H1 (cell line): ENCODE measurements around the gene PDZRN3. TPM values are rescaled to one million over a fixed set of nuclear protein-coding genes. Genes with fewer than 3 reads are reported as not detected.

Experiments
- BCL11A ChIP-seq, 2 experiments: IDR thresholded peaks; one replicate each; pipeline ENCODE4 v1.6.1; 2011; ENCODE audit warnings: low read depth in 2 of 2, low read length in 2 of 2, mild to moderate bottlenecking in 2 of 2
- SRF ChIP-seq: IDR thresholded peaks from 2 replicates; pipeline ENCODE4 v1.6.1; 2011; ENCODE audit warnings: mild to moderate bottlenecking, low read depth, low read length, moderate library complexity
- TAF7 ChIP-seq: optimal IDR thresholded peaks from 2 replicates; pipeline ENCODE3; 2011; ENCODE audit warnings: low read depth, mild to moderate bottlenecking, inconsistent platforms, low read length, moderate library complexity, borderline replicate concordance
- polyA plus RNA-seq, 7 experiments: library from polyadenylated mRNA; depleted of rRNA in 3 of 7; stranded (reverse) in 5 of 7; unstranded in 2 of 7; fragments of >200 nt in 5 of 7; fragments of 200-250 nt in 2 of 7; gene quantifications; 1 replicate in 5 of 7; 2 replicates in 1 of 7; 4 replicates in 1 of 7; pipeline versions ENCODE4 v1.2.1 to v1.2.3, GENCODE V29; 2011 to 2013; ENCODE audit warnings: missing spikeins in 2 of 7, mixed read lengths in 2 of 7
- total RNA-seq: library from RNA; stranded (reverse); fragmentation: NEBNext Ultra II Directional; extraction: Animal tissue kit (Norgen Biotek cat#: 25700); gene quantifications from 2 replicates; pipeline ENCODE4 v1.2.1, GENCODE V29; 2021

PDZRN3 gene
- total and polyA plus RNA-seq, 2 of the 8 experiments (the other 6 are each of a cell fraction or from before 2014, with no cell fraction given): 4.2 to 20.5 TPM

DNA sequence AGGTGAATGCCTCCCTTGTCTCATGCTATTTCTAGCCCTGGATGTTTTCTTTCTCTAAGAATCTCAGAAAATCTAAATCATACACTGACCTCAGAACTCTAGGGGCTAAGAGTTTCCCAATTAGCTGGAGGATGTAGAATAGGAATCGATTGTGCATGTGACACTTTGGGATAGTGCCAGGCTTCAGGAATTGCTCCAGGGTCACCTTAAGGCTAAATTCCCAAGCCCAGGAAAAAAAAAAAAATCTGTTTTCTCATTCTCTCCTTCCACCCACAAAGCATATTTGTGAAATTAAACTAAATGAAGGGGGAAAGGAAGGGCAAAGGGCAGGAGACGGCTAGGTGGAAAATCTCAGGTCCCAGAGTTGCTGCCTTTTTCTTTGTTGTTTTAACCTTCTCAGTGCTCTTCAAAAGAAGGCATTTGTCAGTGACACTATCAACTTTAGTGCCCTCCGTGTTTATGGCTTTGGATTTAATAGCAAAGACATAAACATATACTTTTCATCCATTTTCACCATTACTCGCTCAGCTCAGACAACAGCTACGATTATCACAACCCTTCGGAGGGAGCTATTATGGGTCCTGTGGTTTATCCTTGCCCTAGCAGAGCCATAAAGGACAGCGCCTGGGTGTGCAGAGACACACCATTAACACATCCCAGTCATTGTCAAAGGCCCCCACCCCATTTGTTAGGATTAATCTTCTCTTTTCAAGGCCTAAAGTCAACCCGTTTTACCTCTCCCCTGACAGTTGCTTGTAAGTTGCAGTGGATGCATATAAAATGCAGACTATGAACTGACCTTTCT lies 271.7 kb downstream of the PDZRN3 start (continued):
- TF ChIP-seq SRF: no peak
- no peak for TF ChIP-seq TAF7
- no peak for TF ChIP-seq BCL11A (IDR thresholded peaks at IDR 0.05; ENCODE audit: low read depth in 2 of 2, low read length in 2 of 2)
- TF ChIP-seq, all 59 proteins: peak for 0
